Inferior parietal cortex (tissue), 1 donor: ENCODE data around the gene SLC6A3.

Experiments
- DNase-seq: peaks from one replicate; pipeline ENCODE4 v3.0.0-alpha.2; 2016; ENCODE audit errors: extremely low spot score

SLC6A3 gene

DNA sequence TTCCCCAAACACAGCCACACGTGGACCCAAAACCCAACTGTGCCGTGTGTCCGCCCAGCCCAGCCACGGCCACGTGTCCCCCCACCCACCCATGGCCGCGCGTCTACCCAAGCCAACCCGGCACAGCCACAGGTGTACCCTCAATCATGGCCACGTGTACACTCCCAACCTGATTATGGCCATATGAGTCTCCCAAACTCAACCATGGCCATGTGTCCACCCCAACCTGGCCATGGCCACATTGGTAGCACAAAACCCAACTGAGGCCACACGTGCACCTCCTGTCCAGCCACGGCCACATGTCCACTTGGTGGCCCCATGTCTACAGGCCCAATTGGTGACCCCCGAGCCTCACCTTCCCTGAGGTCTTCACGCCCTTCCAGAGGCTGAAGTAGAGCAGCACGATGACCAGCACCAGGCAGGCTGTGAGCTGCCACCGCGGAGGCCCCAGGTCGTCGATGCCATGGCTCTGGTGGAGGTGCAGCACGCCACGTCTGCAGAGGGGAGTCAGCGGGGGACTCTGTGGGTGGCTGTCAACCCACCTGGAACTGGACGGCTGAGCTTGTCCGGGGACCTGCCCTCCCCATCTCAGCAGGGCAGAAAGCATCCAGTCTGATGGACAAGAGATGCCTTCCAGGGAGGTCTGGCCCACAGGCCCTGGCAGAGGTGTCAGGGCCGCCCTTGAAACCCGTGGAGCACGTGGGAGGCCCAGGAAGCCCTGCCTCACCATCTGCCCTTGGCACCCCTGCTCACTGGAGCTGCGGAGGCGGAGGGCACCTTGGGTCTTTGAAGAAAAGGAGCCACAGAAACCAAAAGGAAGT lies 23.5 kb downstream of the SLC6A3 start:
- DNase-seq, result no peak

- DNase-seq, result no peak
Observed at GRCh38 chr5:1420211-1421195, 24.7 kb downstream of the SLC6A3 start.

- DNase-seq, result no peak
Observed at GRCh38 chr5:1419476-1420210, 25.6 kb downstream of the SLC6A3 start.

DNA sequence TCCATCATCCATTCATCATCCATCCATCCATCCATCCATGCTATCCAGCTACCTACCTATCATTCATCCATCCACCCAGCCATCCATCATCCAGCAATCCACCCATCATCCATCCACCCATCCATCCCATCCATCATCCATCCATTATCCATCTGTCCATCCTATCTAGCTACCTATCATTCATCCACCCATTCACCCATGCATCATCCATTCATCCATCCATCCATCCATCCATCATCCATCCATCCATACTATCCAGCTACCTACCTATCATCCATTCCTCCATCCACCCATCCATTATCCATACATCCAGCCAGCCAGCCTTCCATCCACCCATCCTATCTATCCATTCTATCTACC lies 26.3 kb downstream of the SLC6A3 start:
- DNase-seq, result no peak

GRCh38 chr5:1418238-1418920 lies 26.9 kb downstream of the SLC6A3 start:
- DNase-seq, result no peak

DNA sequence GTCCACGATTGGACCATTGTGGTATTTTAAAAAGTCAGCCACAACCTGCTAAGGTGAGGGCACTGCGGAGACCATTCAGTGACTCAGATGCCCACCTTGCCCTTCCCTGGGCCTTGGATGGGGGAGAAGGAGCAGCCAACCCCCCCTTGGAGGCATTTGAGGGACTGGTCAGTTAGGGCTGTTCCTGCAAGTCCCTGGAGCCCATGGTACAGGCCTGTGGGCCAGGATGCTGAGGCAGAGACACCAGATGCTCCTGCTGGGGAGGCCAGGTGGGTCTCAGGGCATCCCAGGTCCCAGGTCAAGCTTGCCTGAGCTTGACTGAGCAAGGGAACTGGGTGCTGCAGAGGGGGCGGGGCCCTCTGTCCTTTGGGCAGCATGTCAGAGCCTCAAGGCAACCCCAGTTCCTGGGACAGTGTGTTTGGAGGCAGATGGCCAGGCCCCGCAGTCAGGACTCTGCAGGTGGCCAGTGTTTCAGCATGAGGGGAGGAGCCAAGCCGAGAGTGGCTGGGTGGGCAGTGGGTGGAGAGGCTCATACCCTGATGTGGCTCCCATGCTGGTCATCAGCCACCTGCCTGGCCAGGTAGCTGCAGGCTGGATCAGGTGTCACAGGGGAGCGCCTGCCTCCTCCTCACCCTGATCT lies 27.5 kb downstream of the SLC6A3 start:
- DNase-seq, result no peak

GRCh38 chr5:1416856-1417469 lies 28.3 kb downstream of the SLC6A3 start:
- no peak for DNase-seq

GRCh38 chr5:1415626-1416360 lies 29.4 kb downstream of the SLC6A3 start:
- no peak for DNase-seq

GRCh38 chr5:1415059-1415425 lies 30.2 kb downstream of the SLC6A3 start:
- DNase-seq, result no peak

DNA sequence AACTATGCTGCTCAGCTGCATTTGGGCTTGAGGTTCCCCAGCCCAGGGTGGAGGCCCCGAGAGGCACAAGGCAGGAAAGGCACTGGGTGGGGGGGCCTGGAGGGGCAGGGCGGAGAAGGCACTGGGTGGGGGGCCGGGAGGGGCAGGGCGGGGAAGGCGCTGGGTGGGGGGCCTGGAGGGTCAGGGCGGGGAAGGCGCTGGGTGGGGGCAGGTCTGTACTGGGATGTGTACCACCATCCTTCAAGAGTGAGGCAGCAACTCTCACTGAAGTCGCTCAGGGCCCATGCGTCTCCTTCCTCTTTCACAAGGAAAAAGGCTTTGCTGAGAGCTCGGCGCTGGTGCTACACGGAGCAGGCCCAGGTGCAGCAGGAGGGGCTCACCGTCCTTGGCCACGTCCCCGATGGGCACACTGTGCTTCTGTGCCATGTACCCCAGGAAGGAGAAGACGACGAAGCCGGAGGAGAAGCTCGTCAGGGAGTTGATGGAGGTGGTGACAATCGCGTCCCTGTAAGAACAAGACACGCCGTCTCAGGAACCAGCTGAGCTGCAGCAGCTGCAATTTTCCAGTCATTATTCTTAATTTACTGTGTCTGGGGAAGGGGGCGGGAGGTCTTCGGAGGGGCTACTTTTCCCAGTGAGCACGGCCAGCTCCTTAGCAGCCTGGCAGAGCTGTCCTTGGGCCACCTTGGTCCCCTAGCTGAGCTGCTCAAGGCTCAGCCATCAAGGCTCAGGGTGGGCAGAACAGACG lies 30.8 kb downstream of the SLC6A3 start:
- DNase-seq, result no peak

DNA sequence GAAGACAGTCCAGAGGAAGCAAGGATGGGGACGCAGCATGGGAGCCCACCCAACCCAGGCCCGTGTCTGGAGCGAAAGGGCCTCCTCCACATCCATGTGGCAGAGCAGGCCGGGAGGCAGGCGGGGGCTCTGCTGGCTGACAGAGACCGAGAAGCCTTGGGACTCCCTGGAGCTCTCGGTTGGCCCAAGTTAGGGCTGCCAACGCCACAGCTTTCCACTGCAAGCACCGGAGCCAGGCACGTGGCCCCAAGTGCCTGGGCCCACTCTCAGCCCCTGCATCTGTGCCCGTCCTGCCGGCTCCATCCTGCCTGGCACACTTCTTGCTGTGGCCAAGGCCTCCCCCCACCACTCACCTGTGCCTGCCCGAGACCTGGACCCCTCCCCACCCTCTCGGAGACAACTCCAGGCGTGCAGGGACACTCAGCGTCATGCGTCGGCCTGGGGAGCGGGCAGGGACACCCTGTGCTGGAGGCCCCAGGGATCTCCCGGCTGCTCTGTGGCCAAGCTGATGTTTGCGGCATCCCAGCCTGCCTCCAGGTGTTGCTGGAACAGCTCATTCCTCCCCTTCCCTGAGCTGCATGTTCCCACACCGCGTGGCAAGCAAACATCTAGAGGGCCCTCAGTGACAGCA lies 31.5 kb downstream of the SLC6A3 start:
- no peak for DNase-seq

- no peak for DNase-seq
Observed at GRCh38 chr5:1413211-1413610, 32.0 kb downstream of the SLC6A3 start.

GRCh38 chr5:1412621-1413020 lies 32.6 kb downstream of the SLC6A3 start:
- no peak for DNase-seq

DNA sequence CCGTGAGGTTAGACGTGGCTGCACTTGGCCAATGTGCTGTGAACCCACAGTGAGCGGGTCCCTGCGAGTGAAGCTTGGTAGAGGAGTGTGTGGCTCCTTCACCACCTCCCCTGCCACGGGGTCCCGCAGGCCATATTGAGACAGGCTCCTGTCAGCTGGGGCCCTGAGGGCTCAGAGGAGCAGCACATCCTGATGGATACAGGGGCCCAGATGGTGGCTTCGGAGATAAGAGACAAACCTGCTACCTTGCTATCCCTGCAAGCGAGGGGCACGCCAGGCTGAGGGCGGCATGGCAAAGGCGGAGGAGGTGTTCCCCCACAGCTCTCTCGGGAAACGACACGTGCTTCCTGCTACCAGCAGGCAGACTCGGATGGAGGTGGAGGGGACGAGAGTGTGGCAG lies 33.1 kb downstream of the SLC6A3 start:
- no peak for DNase-seq

DNA sequence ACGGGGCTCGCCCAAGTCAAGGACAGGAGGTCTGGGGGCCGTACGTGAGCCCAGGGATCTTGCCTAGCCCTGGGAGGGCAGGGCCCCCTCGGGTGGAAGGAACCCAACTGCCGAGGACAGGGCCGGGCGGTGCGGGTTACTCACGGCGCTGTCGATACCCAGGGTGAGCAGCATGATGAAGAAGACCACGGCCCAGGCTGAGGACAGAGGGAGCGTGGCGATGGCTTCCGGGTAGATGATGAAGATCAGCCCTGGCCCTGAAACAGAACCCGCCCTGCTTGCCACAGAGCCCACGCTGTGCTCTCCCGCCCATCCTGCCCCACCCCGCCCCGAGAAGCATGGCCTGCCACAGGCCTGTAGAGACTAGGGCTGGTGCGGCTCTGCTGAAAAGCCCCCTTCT lies 34.1 kb downstream of the SLC6A3 start:
- no peak for DNase-seq

- no peak for DNase-seq
Observed at GRCh38 chr5:1410156-1411014, 34.9 kb downstream of the SLC6A3 start.

DNA sequence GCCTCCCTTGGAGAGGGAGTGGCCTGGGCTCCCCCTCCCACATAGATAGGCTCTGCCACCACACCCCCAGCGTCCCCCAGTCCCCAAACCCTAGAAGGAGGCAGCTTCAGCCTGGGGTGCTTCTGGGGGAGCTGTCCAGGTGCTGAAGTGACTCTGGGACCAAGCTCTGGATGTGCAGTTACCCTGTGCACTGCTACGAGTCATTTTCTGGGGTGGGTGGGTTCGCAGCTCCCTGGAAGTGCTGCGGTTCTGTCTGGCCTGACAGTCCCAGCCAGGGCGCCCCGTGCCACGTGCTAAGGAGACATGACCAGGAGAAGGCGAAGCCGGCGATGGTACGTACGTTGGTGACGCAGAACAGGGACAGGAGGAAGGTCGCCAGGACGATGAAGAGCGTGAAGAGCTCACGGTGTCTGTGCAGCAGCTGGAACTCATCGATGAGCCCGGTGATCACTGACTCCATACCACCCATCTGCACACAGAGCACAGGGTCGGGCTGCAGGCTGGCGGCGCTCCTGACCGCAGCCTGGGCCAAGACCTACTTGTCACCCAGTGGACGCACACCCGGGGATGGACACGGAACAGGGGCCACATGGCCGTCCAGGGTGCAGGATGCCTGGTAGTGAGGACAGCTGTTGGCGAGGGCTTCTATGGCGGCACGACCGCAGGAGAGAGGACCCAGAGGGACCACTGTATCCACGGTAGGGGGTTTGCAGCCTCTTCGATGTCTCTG lies 35.7 kb downstream of the SLC6A3 start:
- DNase-seq, result no peak
